HG02588 (cell line): ENCODE measurements around the gene GNA14.
"Not testable (repeated sequence)": the region's sequence is repeated elsewhere in the genome, so short reads cannot be mapped to it uniquely, and the experiment has no call there.

ENCODE experiments used
- ATAC-seq: cut with Tn5 transposase; IDR thresholded peaks from one replicate; pipeline ENCODE4 v1.9.1; 2021; ENCODE audit warnings: mild to moderate bottlenecking, moderate library complexity; ENCODE audit not compliant: unreplicated experiment

The GNA14 gene

GRCh38 chr9:77648234-77649108, at the start of gene GNA14:
TSS of gene GNA14 (minus strand) at chr9:77648322. CDS start at chr9:77647793, 529 bp downstream.
- ATAC-seq: no peak

- no peak for ATAC-seq
Measured at GRCh38 chr9:77697238-77697984, 49.3 kb upstream of the GNA14 start.

DNA sequence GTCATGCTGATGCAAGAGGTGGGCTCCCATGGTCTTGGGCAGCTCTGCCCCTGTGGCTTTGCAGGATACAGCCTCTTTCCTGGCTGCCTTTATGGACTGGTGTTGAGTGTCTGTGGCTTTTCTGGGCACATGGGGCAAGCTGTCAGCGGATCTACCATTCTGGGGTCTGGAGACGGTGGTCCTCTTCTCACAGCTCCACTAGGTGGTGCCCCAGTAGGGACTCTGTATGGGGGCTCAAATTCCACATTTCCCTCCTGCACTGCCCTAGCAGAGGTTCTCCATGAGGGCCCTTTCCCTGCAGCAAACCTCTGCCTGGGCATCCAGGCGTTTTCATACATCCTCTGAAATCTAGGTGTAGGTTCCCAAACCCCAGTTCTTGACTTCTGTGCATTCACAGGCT, 42.6 kb upstream of the GNA14 start:
- ATAC-seq: not testable (repeated sequence)

DNA sequence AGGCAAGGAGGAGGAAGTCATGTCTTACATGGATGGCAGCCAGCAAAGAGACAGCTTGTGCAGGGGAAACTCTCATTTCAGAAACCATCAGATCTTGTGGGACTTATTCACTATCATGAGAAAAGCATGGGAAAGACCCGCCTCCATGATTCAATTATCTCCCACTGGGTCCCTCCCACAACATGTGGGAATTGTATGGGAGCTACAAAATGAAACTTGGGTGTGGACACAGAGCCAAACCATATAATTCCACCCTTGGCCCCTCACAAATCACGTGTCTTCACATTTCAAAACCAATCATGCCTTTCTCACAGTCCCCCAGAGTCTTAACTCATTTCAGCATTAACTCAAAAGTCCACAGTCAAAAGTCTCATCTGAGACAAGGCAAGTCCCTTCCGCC, 42.0 kb upstream of the GNA14 start:
- ATAC-seq: not testable (repeated sequence)

GRCh38 chr9:77687737-77688136, 39.6 kb upstream of the GNA14 start:
- ATAC-seq: not testable (repeated sequence)

GRCh38 chr9:77680581-77680980, 32.5 kb upstream of the GNA14 start:
- no peak for ATAC-seq

GRCh38 chr9:77679661-77680368, 31.7 kb upstream of the GNA14 start:
- no peak for ATAC-seq

GRCh38 chr9:77679088-77679487, 31.0 kb upstream of the GNA14 start:
- no peak for ATAC-seq

DNA sequence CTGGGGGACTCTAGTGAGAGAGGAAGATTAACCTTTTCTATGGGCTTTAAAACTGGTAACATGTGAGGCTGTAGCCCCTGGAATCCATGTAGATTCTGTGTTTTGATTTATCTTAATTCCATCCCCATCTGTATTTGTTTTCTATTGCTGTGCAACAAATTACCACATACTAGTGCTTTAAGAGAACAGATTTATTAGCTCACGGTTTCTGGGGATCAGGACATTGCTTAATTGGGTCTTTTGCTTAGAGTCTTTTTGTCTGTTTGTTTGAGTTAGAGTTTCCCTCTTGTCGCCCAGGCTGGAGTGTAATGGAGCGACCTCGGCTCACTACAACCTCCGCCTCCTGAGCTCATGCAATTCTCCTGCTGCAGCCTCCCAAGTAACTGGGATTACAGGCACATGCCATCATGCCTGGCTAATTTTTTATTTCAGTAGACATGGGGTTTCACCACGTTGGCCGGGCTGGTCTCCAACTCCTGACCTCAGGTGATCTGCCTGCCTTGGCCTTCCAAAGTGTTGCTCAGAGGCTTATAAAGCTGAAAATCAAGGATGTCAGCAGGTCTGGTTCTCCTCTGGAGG, 29.9 kb upstream of the GNA14 start:
- no peak for ATAC-seq

DNA sequence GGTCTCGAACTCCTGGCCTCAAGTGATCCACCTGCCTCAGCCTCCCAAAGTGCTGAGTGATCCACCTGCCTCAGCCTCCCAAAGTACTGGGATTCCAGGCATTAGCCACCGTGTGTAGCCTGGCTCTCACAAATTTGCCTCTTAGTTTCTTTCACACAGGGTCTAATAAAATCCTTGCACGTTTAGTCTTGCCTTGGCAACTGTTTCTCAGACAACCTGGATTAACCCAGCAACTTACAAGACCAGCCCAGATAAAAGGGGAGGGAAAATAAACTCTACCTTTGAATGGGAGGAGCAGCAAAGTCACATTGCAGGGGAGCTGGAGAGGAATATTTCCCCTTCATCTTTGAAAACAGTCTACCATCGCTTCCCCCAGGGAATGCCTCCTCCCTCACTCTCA, 29.3 kb upstream of the GNA14 start:
- ATAC-seq: no peak

DNA sequence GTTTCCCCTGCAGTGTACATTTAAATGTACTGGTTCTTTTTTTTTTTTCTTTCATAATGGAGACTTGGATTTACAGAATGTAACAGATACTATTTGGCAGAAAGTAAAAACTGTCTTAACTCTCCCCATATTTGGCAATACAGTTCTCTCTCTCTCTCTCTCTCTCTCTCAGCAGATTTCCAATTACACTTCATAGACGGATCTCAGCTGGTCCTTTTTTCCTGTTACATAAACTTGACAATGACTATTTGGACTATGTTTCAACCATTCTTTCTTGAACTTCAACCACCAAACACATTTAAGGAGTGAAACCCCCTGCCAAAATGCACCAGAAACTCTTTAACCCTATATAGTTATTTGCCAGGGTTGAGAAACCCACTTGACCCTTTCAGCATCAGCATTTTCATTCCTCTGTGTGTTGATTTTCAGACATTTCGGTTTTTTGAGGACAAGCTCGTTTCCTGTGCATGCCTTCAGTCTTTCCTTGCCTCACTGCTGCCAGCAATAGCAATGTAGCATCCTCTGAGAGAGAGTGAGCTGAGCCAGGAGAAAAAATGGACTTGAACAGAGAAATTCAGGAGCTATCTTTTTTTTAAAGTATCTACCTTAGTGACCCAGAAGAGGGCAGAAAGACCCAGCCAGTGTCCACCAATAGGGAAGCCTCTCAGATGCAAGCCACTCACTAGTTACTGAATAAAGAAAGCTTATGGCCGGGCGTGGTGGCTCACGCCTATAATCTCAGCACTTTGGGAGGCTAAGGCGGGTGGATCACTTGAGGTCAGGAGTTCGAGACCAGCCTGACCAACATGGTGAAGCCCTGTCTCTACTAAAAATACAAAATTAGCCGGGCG, 26.0 kb upstream of the GNA14 start:
- ATAC-seq: no peak

GRCh38 chr9:77672183-77672582, 24.1 kb upstream of the GNA14 start:
- no peak for ATAC-seq

- no peak for ATAC-seq
Measured at GRCh38 chr9:77667151-77667550, 19.0 kb upstream of the GNA14 start.

DNA sequence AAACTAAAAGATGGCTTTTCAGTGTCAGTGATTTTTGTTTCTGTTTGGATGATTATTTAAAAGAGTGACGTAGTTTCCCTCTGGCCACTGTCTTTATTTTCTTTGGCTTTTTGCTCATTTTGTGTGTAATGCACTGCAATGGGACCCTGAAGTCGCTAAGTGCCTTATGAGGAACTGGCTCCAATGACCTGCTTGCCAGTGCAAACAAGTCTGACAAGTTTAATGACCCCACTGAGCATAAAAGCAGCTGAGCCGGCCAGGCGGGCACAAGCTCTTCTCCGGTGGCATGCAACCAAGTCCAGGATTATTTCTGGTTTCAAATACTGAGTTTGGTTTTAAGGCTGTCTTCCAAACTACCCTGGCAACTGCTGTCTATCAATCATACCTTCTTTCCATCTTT, 15.6 kb upstream of the GNA14 start:
- ATAC-seq: no peak

DNA sequence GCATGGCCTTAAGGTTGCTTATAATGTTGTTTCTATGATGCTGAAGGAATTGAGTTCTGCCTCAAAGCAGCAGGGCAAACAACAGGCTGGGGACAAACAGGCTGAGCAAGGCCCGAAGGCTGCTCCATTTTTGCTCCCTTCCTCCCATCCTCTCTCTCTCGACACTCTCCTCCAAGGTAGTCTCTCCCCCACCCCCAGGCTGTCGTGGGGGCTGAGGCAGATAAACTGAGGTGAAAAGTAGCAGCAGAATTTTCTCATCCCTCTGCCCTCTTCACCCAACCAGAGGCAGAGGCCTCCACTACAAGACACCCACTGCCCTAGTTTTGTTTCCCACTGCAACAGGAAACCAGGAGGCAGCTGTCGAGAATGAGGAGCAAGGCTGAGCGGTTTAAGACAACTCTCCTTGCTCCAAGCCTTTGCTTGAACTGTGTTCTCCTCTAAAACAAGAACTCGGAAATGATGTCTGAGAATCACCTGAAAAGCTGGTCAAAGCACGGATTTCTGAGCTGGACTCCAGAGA, 13.5 kb upstream of the GNA14 start:
- no peak for ATAC-seq

DNA sequence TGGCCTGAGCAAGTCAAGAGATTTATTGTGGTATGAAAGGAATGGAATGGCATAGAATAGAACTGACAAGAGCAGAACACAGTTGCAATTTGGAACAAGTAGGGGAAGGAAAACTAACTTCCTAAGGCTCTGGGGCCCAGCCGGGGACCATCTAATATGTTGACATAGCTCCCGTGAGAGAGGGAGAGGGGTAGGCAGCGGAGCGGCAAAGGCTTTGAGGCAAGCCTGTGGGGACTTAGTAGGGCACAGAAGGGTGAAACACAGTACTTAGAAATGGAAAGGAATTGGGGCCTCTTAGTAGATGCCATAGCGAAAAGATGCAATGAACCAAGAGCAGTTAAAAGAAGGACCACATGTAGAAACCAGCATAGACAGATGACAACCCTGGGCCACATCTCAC, 11.8 kb upstream of the GNA14 start:
- no peak for ATAC-seq

GRCh38 chr9:77651203-77651602, 3.1 kb upstream of the GNA14 start:
- no peak for ATAC-seq

GRCh38 chr9:77649109-77649812, 1.1 kb upstream of the GNA14 start:
- ATAC-seq: no peak
